ENCODE results near the gene HKDC1.

DNA sequence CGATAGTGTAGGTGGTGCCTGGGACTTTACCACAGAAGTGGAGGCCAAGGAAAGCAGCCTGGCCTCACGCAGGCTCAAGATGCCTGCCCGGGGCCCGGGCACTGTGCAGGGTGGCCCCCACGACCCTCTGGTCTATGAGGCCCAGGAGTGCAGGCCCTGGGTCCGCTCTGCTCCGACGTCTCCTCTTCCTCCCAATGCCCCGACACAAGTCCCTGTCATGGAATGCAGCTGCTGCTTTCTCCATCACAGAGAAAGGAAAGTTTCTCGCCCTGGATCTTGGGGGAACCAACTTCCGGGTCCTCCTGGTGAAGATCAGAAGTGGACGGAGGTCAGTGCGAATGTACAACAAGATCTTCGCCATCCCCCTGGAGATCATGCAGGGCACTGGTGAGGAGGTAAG is 29.9 kb downstream of the HKDC1 start:
- TF ChIP-seq, protein P1, sequence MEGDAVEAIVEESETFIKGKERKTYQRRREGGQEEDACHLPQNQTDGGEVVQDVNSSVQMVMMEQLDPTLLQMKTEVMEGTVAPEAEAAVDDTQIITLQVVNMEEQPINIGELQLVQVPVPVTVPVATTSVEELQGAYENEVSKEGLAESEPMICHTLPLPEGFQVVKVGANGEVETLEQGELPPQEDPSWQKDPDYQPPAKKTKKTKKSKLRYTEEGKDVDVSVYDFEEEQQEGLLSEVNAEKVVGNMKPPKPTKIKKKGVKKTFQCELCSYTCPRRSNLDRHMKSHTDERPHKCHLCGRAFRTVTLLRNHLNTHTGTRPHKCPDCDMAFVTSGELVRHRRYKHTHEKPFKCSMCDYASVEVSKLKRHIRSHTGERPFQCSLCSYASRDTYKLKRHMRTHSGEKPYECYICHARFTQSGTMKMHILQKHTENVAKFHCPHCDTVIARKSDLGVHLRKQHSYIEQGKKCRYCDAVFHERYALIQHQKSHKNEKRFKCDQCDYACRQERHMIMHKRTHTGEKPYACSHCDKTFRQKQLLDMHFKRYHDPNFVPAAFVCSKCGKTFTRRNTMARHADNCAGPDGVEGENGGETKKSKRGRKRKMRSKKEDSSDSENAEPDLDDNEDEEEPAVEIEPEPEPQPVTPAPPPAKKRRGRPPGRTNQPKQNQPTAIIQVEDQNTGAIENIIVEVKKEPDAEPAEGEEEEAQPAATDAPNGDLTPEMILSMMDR (IDR thresholded peaks at IDR 0.05): no peak
- TF ChIP-seq POLR2AphosphoS5 (IDR thresholded peaks at IDR 0.05; ENCODE audit: insufficient read depth in 1 of 2, low read depth in 1 of 2): no peak

Measured in vagina (tissue), 2 donors.